ENCODE measurements around the gene PHKA1.

GRCh38 chrX:72715546-72715945 is 1.4 kb upstream of the PHKA1 start:
- no peak for TF ChIP-seq CTCF (IDR thresholded peaks at IDR 0.05; ENCODE audit: low read length)
- TF ChIP-seq EZH2 (optimal IDR thresholded peaks at IDR 0.05; ENCODE audit: low read depth, low read length): no peak
